GM23338 (cell line): ENCODE data around the gene SLC16A7. TPM values are rescaled to one million over a fixed set of nuclear protein-coding genes. Genes with fewer than 3 reads are reported as not detected.

Experiments
- ATAC-seq: fragments of 200-7000 bp; cut with Tn5 transposase; 3 replicates; pipeline ENCODE4 v1.9.1; 2020
- DNase-seq: peaks from one replicate; pipeline ENCODE4 v3.0.0-alpha.2; 2015; ENCODE audit warnings: low spot score
- H2AFZ ChIP-seq: fragments of 200-600 bp; sonication (generic); 2 replicates; pipeline ENCODE4 v1.8.0; 2016; ENCODE audit warnings: antibody characterized with exemption, mild to moderate bottlenecking, moderate library complexity
- H3F3A ChIP-seq: fragments of 200-600 bp; sonication (generic); replicated peaks from 2 replicates; pipeline ENCODE4 v1.8.0; 2017; ENCODE audit warnings: antibody characterized with exemption, mixed run types, low read depth
- H3K27ac ChIP-seq: fragments of 200-600 bp; sonication (generic); 2 replicates; pipeline ENCODE4 v1.6.1; 2016; ENCODE audit warnings: low read depth
- H3K27me3 ChIP-seq: fragments of 200-600 bp; sonication (generic); 2 replicates; pipeline ENCODE4 v1.8.0; 2016; ENCODE audit warnings: mild to moderate bottlenecking, mixed run types, moderate library complexity; ENCODE audit not compliant: insufficient read depth
- H3K36me3 ChIP-seq: fragments of 200-600 bp; sonication (generic); 2 replicates; pipeline ENCODE4 v1.8.0; 2016; ENCODE audit warnings: mild to moderate bottlenecking; ENCODE audit not compliant: insufficient read depth
- H3K4me1 ChIP-seq: fragments of 200-600 bp; sonication (generic); 2 replicates; pipeline ENCODE4 v1.8.0; 2016; ENCODE audit warnings: mild to moderate bottlenecking, moderate library complexity; ENCODE audit not compliant: insufficient read depth
- H3K4me2 ChIP-seq: fragments of 200-600 bp; sonication (generic); 2 replicates; pipeline ENCODE4 v1.7.1; 2017; ENCODE audit warnings: mixed run types
- H3K4me3 ChIP-seq: fragments of 200-600 bp; sonication (generic); 2 replicates; pipeline ENCODE4 v1.6.1; 2016; ENCODE audit warnings: mixed run types
- H3K79me2 ChIP-seq: fragments of 200-600 bp; sonication (generic); replicated peaks from 2 replicates; pipeline ENCODE4 v1.8.0; 2017; ENCODE audit warnings: mild to moderate bottlenecking; ENCODE audit not compliant: insufficient read depth
- H3K9me2 ChIP-seq: fragments of 200-600 bp; sonication (generic); 2 replicates; pipeline ENCODE4 v1.8.0; 2017; ENCODE audit not compliant: insufficient read depth
- H4K20me1 ChIP-seq: fragments of 200-600 bp; sonication (generic); replicated peaks from 2 replicates; pipeline ENCODE4 v1.8.0; 2017; ENCODE audit warnings: mild to moderate bottlenecking; ENCODE audit not compliant: insufficient read depth
- H3K27ac Mint-ChIP-seq: 2 replicates; pipeline ENCODE4 v1.8.0; 2020; ENCODE audit warnings: inconsistent platforms, mild to moderate bottlenecking, moderate library complexity, mixed read lengths
- H3K27me3 Mint-ChIP-seq: 3 replicates; pipeline ENCODE4 v1.8.0; 2022; ENCODE audit warnings: low read depth, mild to moderate bottlenecking, moderate library complexity, mixed read lengths, inconsistent platforms; ENCODE audit not compliant: insufficient read depth, poor library complexity
- H3K36me3 Mint-ChIP-seq: 3 replicates; pipeline ENCODE4 v1.8.0; 2021; ENCODE audit warnings: low read depth, mild to moderate bottlenecking, inconsistent platforms, moderate library complexity, mixed read lengths
- H3K4me1 Mint-ChIP-seq: 3 replicates; pipeline ENCODE4 v1.8.0; 2020; ENCODE audit warnings: mild to moderate bottlenecking, inconsistent platforms, mixed read lengths
- H3K4me3 Mint-ChIP-seq: 3 replicates; pipeline ENCODE4 v1.8.0; 2021; ENCODE audit warnings: moderate library complexity, mild to moderate bottlenecking, inconsistent platforms, mixed read lengths
- H3K9me3 Mint-ChIP-seq: 3 replicates; pipeline ENCODE4 v1.8.0; 2020; ENCODE audit warnings: moderate library complexity, mild to moderate bottlenecking, inconsistent platforms, mixed read lengths
- CREB1 ChIP-seq: fragments of 250-450 bp; sonication (Bioruptor Pico); IDR thresholded peaks from 2 replicates; pipeline ENCODE4 v1.5.0; 2020; ENCODE audit warnings: low read depth, mild to moderate bottlenecking, moderate library complexity
- EZH2 ChIP-seq: fragments of 200-600 bp; sonication (generic); IDR thresholded peaks from one replicate; pipeline ENCODE4 v1.8.0; 2017; ENCODE audit warnings: antibody characterized with exemption, mild to moderate bottlenecking, low read depth; ENCODE audit not compliant: unreplicated experiment
- EZH2phosphoT487 ChIP-seq: fragments of 200-600 bp; sonication (generic); IDR thresholded peaks from one replicate; pipeline ENCODE4 v1.8.1; 2018; ENCODE audit warnings: antibody characterized with exemption; ENCODE audit not compliant: unreplicated experiment
- STAT1 ChIP-seq: IDR thresholded peaks from one replicate; pipeline ENCODE4 v1.6.1; 2016; ENCODE audit warnings: antibody characterized with exemption; ENCODE audit not compliant: unreplicated experiment
- ZNF331 ChIP-seq: fragments of 250-450 bp; sonication (Bioruptor Pico); IDR thresholded peaks from 2 replicates; pipeline ENCODE4 v1.5.0; 2020; ENCODE audit warnings: low read depth, mild to moderate bottlenecking, moderate library complexity
- polyA plus RNA-seq: library from polyadenylated mRNA; unstranded; fragments of >200 nt; fragmentation: Nextera tagmentation; extraction: Ambion mirVana; gene quantifications from 2 replicates; pipeline ENCODE4 v1.2.1, GENCODE V29; 2016
- total RNA-seq: library from RNA; depleted of rRNA; stranded (reverse); fragments of >200 nt; shearing (Covaris generic); gene quantifications from 2 replicates; pipeline ENCODE4 v1.2.3, GENCODE V29; 2014
- TF ChIP-seq, protein P1 (sequence below): IDR thresholded peaks from one replicate; pipeline ENCODE4 v1.6.1; 2018; ENCODE audit warnings: antibody characterized with exemption; ENCODE audit not compliant: unreplicated experiment
- TF ChIP-seq, protein P2 (sequence below): fragments of 250-450 bp; sonication (Bioruptor Pico); IDR thresholded peaks from 2 replicates; pipeline ENCODE4 v1.5.0; 2020; ENCODE audit warnings: mild to moderate bottlenecking, moderate library complexity

Gene SLC16A7
- total and polyA plus RNA-seq, 2 experiments from 2014 or later, result 2.8 to 4.3 TPM

DNA sequence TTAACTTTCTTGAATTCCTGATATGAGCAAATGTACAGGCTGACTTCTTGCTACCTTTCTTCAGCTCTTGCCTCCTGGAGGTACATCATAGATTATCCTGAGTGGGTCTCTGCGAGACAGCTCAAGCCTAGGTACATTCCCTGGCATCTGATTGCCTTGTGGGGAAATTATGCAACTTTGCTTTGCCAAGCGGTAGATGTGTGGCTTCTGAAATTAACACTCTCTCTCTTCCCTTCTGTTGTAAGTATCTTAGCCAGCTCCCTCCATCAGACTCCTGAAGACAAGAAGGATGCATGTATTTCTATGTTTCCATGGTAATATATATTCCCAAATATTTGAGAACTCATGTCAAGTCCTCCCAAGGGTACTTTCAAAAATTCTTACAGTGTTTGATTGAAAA lies 16.2 kb upstream of the SLC16A7 start (continued):
- TF ChIP-seq, protein P1, sequence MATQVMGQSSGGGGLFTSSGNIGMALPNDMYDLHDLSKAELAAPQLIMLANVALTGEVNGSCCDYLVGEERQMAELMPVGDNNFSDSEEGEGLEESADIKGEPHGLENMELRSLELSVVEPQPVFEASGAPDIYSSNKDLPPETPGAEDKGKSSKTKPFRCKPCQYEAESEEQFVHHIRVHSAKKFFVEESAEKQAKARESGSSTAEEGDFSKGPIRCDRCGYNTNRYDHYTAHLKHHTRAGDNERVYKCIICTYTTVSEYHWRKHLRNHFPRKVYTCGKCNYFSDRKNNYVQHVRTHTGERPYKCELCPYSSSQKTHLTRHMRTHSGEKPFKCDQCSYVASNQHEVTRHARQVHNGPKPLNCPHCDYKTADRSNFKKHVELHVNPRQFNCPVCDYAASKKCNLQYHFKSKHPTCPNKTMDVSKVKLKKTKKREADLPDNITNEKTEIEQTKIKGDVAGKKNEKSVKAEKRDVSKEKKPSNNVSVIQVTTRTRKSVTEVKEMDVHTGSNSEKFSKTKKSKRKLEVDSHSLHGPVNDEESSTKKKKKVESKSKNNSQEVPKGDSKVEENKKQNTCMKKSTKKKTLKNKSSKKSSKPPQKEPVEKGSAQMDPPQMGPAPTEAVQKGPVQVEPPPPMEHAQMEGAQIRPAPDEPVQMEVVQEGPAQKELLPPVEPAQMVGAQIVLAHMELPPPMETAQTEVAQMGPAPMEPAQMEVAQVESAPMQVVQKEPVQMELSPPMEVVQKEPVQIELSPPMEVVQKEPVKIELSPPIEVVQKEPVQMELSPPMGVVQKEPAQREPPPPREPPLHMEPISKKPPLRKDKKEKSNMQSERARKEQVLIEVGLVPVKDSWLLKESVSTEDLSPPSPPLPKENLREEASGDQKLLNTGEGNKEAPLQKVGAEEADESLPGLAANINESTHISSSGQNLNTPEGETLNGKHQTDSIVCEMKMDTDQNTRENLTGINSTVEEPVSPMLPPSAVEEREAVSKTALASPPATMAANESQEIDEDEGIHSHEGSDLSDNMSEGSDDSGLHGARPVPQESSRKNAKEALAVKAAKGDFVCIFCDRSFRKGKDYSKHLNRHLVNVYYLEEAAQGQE, result no peak
- TF ChIP-seq, protein P2, sequence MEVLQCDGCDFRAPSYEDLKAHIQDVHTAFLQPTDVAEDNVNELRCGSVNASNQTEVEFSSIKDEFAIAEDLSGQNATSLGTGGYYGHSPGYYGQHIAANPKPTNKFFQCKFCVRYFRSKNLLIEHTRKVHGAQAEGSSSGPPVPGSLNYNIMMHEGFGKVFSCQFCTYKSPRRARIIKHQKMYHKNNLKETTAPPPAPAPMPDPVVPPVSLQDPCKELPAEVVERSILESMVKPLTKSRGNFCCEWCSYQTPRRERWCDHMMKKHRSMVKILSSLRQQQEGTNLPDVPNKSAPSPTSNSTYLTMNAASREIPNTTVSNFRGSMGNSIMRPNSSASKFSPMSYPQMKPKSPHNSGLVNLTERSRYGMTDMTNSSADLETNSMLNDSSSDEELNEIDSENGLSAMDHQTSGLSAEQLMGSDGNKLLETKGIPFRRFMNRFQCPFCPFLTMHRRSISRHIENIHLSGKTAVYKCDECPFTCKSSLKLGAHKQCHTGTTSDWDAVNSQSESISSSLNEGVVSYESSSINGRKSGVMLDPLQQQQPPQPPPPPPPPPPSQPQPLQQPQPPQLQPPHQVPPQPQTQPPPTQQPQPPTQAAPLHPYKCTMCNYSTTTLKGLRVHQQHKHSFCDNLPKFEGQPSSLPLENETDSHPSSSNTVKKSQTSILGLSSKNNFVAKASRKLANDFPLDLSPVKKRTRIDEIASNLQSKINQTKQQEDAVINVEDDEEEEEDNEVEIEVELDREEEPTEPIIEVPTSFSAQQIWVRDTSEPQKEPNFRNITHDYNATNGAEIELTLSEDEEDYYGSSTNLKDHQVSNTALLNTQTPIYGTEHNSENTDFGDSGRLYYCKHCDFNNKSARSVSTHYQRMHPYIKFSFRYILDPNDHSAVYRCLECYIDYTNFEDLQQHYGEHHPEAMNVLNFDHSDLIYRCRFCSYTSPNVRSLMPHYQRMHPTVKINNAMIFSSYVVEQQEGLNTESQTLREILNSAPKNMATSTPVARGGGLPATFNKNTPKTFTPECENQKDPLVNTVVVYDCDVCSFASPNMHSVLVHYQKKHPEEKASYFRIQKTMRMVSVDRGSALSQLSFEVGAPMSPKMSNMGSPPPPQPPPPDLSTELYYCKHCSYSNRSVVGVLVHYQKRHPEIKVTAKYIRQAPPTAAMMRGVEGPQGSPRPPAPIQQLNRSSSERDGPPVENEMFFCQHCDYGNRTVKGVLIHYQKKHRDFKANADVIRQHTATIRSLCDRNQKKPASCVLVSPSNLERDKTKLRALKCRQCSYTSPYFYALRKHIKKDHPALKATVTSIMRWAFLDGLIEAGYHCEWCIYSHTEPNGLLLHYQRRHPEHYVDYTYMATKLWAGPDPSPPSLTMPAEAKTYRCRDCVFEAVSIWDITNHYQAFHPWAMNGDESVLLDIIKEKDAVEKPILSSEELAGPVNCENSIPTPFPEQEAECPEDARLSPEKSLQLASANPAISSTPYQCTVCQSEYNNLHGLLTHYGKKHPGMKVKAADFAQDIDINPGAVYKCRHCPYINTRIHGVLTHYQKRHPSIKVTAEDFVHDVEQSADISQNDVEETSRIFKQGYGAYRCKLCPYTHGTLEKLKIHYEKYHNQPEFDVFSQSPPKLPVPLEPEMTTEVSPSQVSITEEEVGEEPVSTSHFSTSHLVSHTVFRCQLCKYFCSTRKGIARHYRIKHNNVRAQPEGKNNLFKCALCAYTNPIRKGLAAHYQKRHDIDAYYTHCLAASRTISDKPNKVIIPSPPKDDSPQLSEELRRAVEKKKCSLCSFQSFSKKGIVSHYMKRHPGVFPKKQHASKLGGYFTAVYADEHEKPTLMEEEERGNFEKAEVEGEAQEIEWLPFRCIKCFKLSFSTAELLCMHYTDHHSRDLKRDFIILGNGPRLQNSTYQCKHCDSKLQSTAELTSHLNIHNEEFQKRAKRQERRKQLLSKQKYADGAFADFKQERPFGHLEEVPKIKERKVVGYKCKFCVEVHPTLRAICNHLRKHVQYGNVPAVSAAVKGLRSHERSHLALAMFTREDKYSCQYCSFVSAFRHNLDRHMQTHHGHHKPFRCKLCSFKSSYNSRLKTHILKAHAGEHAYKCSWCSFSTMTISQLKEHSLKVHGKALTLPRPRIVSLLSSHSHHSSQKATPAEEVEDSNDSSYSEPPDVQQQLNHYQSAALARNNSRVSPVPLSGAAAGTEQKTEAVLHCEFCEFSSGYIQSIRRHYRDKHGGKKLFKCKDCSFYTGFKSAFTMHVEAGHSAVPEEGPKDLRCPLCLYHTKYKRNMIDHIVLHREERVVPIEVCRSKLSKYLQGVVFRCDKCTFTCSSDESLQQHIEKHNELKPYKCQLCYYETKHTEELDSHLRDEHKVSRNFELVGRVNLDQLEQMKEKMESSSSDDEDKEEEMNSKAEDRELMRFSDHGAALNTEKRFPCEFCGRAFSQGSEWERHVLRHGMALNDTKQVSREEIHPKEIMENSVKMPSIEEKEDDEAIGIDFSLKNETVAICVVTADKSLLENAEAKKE, result no peak
- TF ChIP-seq EZH2, result no peak
- no peak for TF ChIP-seq ZNF331 (CRISPR knock-in tag)
- no peak for TF ChIP-seq EZH2phosphoT487

DNA sequence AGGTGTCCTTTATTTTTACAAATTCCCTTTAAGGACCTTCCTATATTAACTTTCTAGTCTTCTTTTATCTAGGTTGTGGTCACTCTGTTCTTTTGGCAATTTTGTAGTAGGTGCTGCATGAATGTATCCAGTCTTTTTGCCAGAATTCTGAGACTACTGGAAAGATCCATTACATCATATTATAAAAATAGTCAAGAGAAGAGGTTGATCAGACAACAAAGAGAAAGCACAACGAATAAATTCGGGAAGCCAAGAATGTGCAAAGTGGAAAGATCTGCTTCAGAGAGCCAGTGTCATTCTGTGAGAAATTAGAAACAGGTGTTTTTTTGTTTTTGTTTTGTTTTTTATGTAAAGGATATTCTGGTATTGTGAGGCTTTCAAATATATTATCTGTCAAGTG lies 15.8 kb upstream of the SLC16A7 start:
- no peaks in the 10 kb centered on the region for H3K27me3 Mint-ChIP-seq
- H3K79me2 ChIP-seq, result no peaks in the 10 kb centered on the region
- no peak overlapping the region for H3K27ac ChIP-seq
- H3F3A ChIP-seq, result no peaks in the 10 kb centered on the region
- no peaks in the 10 kb centered on the region for H3K36me3 Mint-ChIP-seq
- no peaks in the 10 kb centered on the region for H3K36me3 ChIP-seq
- H3K27ac Mint-ChIP-seq, result no peak overlapping the region
- no peaks in the 10 kb centered on the region for H3K27me3 ChIP-seq
- H3K4me1 Mint-ChIP-seq, result no peaks in the 10 kb centered on the region
- H3K4me2 ChIP-seq, result no peak overlapping the region
- no peaks in the 10 kb centered on the region for H3K9me2 ChIP-seq
- no peak for ATAC-seq
- H3K9me3 Mint-ChIP-seq, result no peaks in the 10 kb centered on the region
- no peaks in the 10 kb centered on the region for H3K4me1 ChIP-seq
- H2AFZ ChIP-seq, result no peak overlapping the region
- H3K4me3 Mint-ChIP-seq, result no peak overlapping the region
- no peak overlapping the region for H3K4me3 ChIP-seq
- no peaks in the 10 kb centered on the region for H4K20me1 ChIP-seq
- DNase-seq, result no peak
- no peak for TF ChIP-seq EZH2phosphoT487
- TF ChIP-seq, protein P1, result no peak
- TF ChIP-seq STAT1, result no peak
- TF ChIP-seq ZNF331 (CRISPR knock-in tag), result no peak
- no peak for TF ChIP-seq CREB1 (CRISPR knock-in tag)
